C4-2B (cell line): ENCODE data around the gene SMIM17.

Experiments
- H3K27ac ChIP-seq: fragments of 450-650 bp; 2 replicates; pipeline ENCODE4 v1.5.1; 2017
- ZFX ChIP-seq: fragments of 450-650 bp; IDR thresholded peaks from 2 replicates; pipeline ENCODE4 v1.6.1; 2017
- TF ChIP-seq, protein P1 (sequence below): fragments of 450-650 bp; conservative IDR thresholded peaks from 2 replicates; pipeline ENCODE4 v1.5.1; 2017; ENCODE audit warnings: mild to moderate bottlenecking

SMIM17 gene

DNA sequence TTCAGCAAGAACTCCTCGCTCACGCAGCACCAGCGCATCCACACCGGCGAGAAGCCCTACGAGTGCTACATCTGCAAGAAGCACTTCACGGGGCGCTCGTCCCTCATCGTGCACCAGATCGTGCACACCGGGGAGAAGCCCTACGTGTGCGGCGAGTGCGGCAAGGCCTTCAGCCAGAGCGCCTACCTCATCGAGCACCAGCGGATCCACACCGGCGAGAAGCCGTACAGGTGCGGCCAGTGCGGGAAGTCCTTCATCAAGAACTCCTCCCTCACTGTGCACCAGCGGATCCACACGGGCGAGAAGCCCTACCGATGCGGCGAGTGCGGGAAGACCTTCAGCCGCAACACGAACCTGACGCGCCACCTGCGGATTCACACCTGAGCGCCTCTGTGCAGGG, 20.6 kb upstream of the SMIM17 start:
- TF ChIP-seq ZFX: no peak
- TF ChIP-seq, protein P1, sequence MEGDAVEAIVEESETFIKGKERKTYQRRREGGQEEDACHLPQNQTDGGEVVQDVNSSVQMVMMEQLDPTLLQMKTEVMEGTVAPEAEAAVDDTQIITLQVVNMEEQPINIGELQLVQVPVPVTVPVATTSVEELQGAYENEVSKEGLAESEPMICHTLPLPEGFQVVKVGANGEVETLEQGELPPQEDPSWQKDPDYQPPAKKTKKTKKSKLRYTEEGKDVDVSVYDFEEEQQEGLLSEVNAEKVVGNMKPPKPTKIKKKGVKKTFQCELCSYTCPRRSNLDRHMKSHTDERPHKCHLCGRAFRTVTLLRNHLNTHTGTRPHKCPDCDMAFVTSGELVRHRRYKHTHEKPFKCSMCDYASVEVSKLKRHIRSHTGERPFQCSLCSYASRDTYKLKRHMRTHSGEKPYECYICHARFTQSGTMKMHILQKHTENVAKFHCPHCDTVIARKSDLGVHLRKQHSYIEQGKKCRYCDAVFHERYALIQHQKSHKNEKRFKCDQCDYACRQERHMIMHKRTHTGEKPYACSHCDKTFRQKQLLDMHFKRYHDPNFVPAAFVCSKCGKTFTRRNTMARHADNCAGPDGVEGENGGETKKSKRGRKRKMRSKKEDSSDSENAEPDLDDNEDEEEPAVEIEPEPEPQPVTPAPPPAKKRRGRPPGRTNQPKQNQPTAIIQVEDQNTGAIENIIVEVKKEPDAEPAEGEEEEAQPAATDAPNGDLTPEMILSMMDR: no peak

DNA sequence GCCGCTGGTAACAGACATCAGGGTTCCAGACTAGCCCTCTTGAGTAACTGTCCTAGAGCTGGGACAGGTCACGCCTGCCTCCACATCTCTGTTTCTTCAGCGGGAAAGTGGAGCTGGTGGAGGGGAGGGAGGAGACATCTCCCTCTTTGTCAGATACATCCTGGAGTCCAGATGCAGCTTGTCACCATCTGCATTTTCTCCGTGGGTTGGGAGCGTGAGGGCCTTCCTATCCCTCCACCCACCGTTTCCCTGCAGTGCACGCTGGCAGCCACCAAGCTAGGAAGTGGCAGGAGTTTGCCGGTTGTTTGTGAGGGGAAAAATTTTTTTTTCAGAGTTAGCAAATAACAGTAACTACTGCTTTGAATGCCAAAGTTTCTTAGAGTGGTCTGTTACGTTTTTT, 20.0 kb upstream of the SMIM17 start:
- TF ChIP-seq ZFX: no peak
- TF ChIP-seq, protein P1: no peak
- H3K27ac ChIP-seq: no peak overlapping the region

More for the DNA sequence above, 20.6 kb upstream of the SMIM17 start:
- no peak overlapping the region for H3K27ac ChIP-seq

DNA sequence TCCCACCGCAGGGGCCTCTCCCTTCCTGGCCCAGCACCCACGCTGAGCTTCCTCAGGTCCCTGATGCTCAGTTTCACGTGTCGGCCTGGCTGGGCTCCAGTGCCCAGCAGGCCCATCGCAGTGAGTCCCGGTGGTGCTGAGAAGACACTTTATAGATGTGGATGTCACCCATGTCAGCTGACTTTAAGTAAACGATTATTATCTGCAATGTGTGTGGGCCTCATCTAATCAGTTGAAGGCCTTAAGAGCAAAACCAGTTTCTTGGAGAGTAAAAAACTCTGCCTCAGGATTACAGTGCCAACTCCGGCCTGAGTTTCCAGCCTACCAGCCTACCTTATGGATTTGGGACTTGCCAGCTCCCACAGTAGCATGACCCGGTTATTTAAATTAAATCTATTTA, 17.3 kb upstream of the SMIM17 start:
- no peak for TF ChIP-seq ZFX
- H3K27ac ChIP-seq: no peak overlapping the region

DNA sequence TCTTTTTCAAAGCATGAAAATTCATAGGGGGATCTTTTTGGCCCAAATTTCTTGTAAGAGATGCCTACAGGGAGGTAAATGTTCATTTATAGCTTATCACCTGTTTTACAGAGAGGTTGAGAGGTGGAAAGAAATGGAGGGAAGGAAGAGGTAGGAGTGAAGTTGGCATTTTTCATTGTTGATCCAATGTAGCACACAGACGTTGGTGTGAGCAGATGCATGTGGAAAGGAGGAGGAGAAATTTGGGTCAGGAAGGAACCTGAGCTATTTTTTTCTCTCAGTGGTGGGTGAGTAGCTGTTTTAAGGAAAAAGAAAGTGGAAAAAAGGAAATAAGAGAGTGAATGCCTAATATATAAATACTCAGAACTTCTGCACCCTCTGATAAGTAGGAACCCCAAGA, 9.9 kb upstream of the SMIM17 start:
- H3K27ac ChIP-seq: no peak overlapping the region
- no peak for TF ChIP-seq ZFX
- TF ChIP-seq, protein P1: no peak

DNA sequence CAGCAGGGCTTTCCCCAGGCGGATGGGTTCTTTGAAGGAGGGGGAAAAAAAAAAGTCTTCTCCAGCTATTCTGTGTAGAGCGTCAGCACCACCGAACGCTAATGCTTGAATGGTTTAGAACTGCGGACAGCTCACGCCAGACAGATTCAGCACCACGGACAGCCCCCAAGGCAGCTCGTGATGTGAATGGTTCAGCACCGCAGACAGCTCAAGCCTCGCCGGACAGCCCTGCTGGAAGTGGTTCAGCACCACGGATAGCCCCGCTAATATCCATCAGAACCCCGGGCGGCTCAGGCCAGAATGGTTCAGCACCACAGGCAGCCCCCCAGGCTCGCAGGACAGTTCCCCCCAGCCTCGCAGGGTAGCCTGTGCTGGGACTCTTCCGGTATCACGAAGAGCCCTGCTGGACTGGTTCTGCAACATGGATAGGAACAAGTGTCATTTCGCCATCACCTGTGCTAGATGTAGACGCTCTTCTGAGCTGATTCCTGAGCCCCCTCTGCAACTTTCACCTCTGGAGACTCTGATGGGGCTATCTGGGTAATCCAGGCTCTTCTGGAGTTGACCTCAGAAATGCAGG, 4.9 kb upstream of the SMIM17 start:
- TF ChIP-seq ZFX: no peak
- H3K27ac ChIP-seq: no peak overlapping the region

DNA sequence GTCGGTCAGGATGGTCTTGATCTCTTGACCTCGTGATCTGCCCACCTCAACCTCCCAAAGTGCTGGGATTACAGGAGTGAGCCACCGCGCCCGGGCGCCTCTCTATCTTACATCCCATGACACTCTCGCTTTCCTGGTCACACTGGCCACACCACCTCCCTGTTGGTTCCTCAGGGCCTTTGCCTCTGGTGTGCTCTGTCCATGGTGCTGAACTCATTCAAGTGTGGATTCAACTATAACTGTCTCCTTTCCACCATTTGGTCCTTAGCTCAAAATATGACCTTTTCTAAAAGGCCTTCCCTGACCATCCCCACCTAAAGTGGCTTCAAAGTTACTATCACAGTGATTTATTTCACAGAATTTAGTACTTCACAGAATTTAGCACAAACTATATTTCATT, 3.7 kb upstream of the SMIM17 start:
- no peak overlapping the region for H3K27ac ChIP-seq
- TF ChIP-seq ZFX: no peak
- TF ChIP-seq, protein P1: no peak

DNA sequence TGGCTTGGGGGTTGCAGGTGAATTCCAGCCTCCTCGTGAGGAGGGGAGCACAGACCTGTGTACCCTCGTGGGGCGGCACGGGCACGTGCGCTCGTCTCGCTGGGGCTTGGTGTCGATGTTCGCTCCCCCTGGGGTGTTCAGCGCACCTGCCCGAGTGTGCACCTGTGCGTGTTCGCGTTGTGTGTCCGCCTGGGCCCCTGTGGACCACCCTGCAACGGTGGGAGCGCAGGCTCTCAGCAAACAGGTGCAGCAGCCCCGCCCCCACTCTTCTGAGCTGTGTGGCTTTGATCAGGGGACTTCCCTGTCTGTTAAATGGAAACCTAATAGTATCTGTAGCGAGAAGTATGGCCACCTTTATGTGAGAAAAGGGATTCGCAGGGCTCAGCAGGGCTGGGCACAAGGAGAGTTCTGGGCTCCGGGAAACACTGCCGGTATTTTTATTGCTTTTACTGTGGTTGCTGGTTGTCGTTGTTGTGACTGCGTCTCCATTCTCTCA, 549 bp downstream of the SMIM17 start:
- H3K27ac ChIP-seq: no peak overlapping the region
- TF ChIP-seq, protein P1: no peak
- no peak for TF ChIP-seq ZFX

DNA sequence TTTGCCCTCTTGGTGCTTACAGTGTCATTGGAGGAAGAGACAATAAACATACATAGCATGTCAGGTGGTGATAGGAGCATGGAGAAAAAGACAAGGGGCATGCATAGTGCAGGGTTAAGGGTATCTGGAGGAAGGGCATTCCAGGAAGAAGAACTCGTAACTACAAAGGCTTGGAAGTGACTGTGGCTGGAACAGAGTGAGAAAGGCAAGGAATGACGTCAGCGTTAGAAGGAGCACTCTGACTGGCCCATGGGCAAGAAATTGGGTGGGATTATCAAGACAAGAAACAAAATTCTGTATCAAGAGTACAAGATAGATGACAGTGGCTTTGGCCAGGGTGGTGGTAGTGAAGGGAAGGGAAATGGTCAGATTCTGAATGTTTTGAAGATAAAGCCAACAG, 11.2 kb downstream of the SMIM17 start:
- TF ChIP-seq ZFX: no peak
- TF ChIP-seq, protein P1: no peak
- no peak overlapping the region for H3K27ac ChIP-seq
